H1 (cell line): ENCODE data around the gene STK32C. TPM values are rescaled to one million over a fixed set of nuclear protein-coding genes. Genes with fewer than 3 reads are reported as not detected.

Experiments
- CTCF ChIA-PET: fragments of 300-600 bp; sonication (Branson Sonifier 250); formaldehyde crosslinking; loops from one replicate; lab custom pipeline; 2021; ENCODE audit not compliant: partially characterized antibody; lab: Charles Lee
- POLR2A ChIA-PET: fragments of 300-600 bp; sonication (Branson Sonifier 250); formaldehyde crosslinking; loops from one replicate; lab custom pipeline; 2021; ENCODE audit warnings: inconsistent platforms; ENCODE audit not compliant: partially characterized antibody; lab: Charles Lee
- DNase-seq, 2 experiments: peaks; one replicate each; pipeline versions ENCODE4 v3.0.0 to v3.0.0-alpha.2; 2010 to 2022; ENCODE audit warnings: low spot score in 2 of 2, low read depth in 1 of 2, mixed read lengths in 1 of 2
- FAIRE-seq: peaks from 2 replicates; lab custom pipeline; 2011; peaks lifted over from hg19 to GRCh38; lab: Jason Lieb, UNC
- H2AFZ ChIP-seq: 2 replicates; pipeline ENCODE4 v1.8.1; 2012; ENCODE audit warnings: low read length, inconsistent platforms
- H2AK5ac ChIP-seq: 2 replicates; pipeline ENCODE4 v1.6.1; 2013; ENCODE audit warnings: low read depth, low read length
- H2BK120ac ChIP-seq: replicated peaks from 2 replicates; pipeline ENCODE3; 2013; ENCODE audit warnings: low read depth, low read length, inconsistent platforms
- H2BK12ac ChIP-seq: 2 replicates; pipeline ENCODE4 v1.6.1; 2013; ENCODE audit warnings: low read depth, low read length
- H2BK15ac ChIP-seq: 2 replicates; pipeline ENCODE4 v1.6.1; 2013; ENCODE audit warnings: low read length
- H2BK20ac ChIP-seq: 2 replicates; pipeline ENCODE4 v1.6.1; 2013; ENCODE audit warnings: low read length
- H2BK5ac ChIP-seq: 2 replicates; pipeline ENCODE4 v1.6.1; 2013; ENCODE audit warnings: low read depth, low read length
- H3K14ac ChIP-seq: 2 replicates; pipeline ENCODE4 v1.6.1; 2013; ENCODE audit warnings: inconsistent platforms; ENCODE audit not compliant: insufficient read length
- H3K18ac ChIP-seq: 2 replicates; pipeline ENCODE4 v1.6.1; 2013; ENCODE audit warnings: low read length; ENCODE audit errors: extremely low read depth
- H3K23ac ChIP-seq: 2 replicates; pipeline ENCODE4 v1.6.1; 2013; ENCODE audit warnings: inconsistent platforms; ENCODE audit not compliant: insufficient read length
- H3K23me2 ChIP-seq: 2 replicates; pipeline ENCODE4 v1.6.1; 2013; ENCODE audit warnings: low read depth, low read length
- H3K27ac ChIP-seq: 2 replicates; pipeline ENCODE4 v1.6.1; 2011; ENCODE audit warnings: low read depth, low read length, inconsistent platforms
- H3K27me3 ChIP-seq, 4 experiments: replicated peaks in 1 of 4; 1 replicate in 1 of 4; 2 replicates in 3 of 4; pipeline versions ENCODE4 v1.6.1 to v1.8.1; 2011 to 2013; ENCODE audit warnings: low read length in 3 of 4, mild to moderate bottlenecking in 3 of 4, inconsistent platforms in 2 of 4, mixed read lengths in 2 of 4, moderate library complexity in 1 of 4; ENCODE audit not compliant: control insufficient read depth in 3 of 4, insufficient read depth in 3 of 4; ENCODE audit errors: extremely low read depth in 1 of 4
- H3K36me3 ChIP-seq, 4 experiments: 2 replicates each; pipeline versions ENCODE4 v1.6.1 to v1.8.1; 2011 to 2013; ENCODE audit warnings: mild to moderate bottlenecking in 4 of 4, low read length in 3 of 4, moderate library complexity in 2 of 4, control low read depth in 1 of 4, inconsistent platforms in 1 of 4; ENCODE audit not compliant: insufficient read depth in 4 of 4, control insufficient read depth in 2 of 4
- H3K4ac ChIP-seq: replicated peaks from 2 replicates; pipeline ENCODE3; 2013; ENCODE audit warnings: low read length, low read depth, mixed read lengths, inconsistent platforms; ENCODE audit not compliant: insufficient read length
- H3K4me1 ChIP-seq, 4 experiments: replicated peaks in 1 of 4; 1 replicate in 1 of 4; 2 replicates in 3 of 4; pipeline versions ENCODE4 v1.6.1 to v1.8.1; 2011 to 2013; ENCODE audit warnings: low read length in 3 of 4, inconsistent platforms in 2 of 4, mixed read lengths in 1 of 4; ENCODE audit not compliant: insufficient read depth in 4 of 4, control insufficient read depth in 3 of 4
- H3K4me2 ChIP-seq, 2 experiments: 2 replicates each; pipeline versions ENCODE4 v1.6.1 to v1.8.1; 2011 to 2013; ENCODE audit warnings: low read depth in 2 of 2, low read length in 2 of 2, control low read depth in 1 of 2, inconsistent platforms in 1 of 2, mild to moderate bottlenecking in 1 of 2; ENCODE audit not compliant: insufficient read depth in 1 of 2
- H3K4me3 ChIP-seq, 4 experiments: fragments of 200-600, 300-600 bp in 1 of 4; sonication (generic), shearing (Covaris generic), sonication (Bioruptor Twin) in 1 of 4; 2 replicates each; pipeline versions ENCODE4 v1.5.1 to v1.8.1; 2011 to 2016; ENCODE audit warnings: low read length in 4 of 4, low read depth in 3 of 4, control low read depth in 2 of 4, inconsistent platforms in 2 of 4, mild to moderate bottlenecking in 2 of 4, mixed read lengths in 1 of 4, moderate library complexity in 1 of 4; ENCODE audit not compliant: insufficient read depth in 2 of 4; ENCODE audit errors: extremely low read depth in 1 of 4
- H3K56ac ChIP-seq: replicated peaks from 2 replicates; pipeline ENCODE3; 2013; ENCODE audit warnings: low read depth, mild to moderate bottlenecking, mixed read lengths, low read length, inconsistent platforms; ENCODE audit not compliant: insufficient read length
- H3K79me1 ChIP-seq: 2 replicates; pipeline ENCODE4 v1.6.1; 2013; ENCODE audit warnings: low read depth, low read length, control low read depth
- H3K79me2 ChIP-seq, 2 experiments: 2 replicates each; pipeline versions ENCODE4 v1.6.1 to v1.8.1; 2012 to 2013; ENCODE audit warnings: low read length in 2 of 2, mild to moderate bottlenecking in 2 of 2, inconsistent platforms in 1 of 2; ENCODE audit not compliant: insufficient read depth in 2 of 2, control insufficient read depth in 1 of 2
- H3K9ac ChIP-seq, 4 experiments: replicated peaks in 1 of 4; 1 replicate in 1 of 4; 2 replicates in 3 of 4; pipeline versions ENCODE4 v1.6.1 to v1.8.1; 2011 to 2013; ENCODE audit warnings: low read depth in 3 of 4, low read length in 3 of 4, control low read depth in 2 of 4, mild to moderate bottlenecking in 2 of 4, moderate library complexity in 2 of 4, inconsistent platforms in 1 of 4; ENCODE audit errors: extremely low read depth in 1 of 4
- H3K9me3 ChIP-seq, 2 experiments: 2 replicates each; pipeline versions ENCODE4 v1.6.1 to v1.8.1; 2012 to 2013; ENCODE audit warnings: mild to moderate bottlenecking in 2 of 2, moderate library complexity in 2 of 2, control low read depth in 1 of 2, inconsistent platforms in 1 of 2, low read depth in 1 of 2, low read length in 1 of 2, mixed read lengths in 1 of 2; ENCODE audit not compliant: insufficient read depth in 2 of 2
- H4K20me1 ChIP-seq, 2 experiments: replicated peaks in 1 of 2; 2 replicates each; pipeline versions ENCODE3 to v1.8.1; 2011 to 2013; ENCODE audit warnings: inconsistent platforms in 2 of 2, low read length in 2 of 2, mild to moderate bottlenecking in 1 of 2; ENCODE audit not compliant: insufficient read depth in 2 of 2, control insufficient read depth in 1 of 2
- H4K5ac ChIP-seq: 2 replicates; pipeline ENCODE4 v1.6.1; 2013; ENCODE audit warnings: low read length, low read depth, mixed read lengths, inconsistent platforms; ENCODE audit not compliant: insufficient read length
- H4K8ac ChIP-seq: 2 replicates; pipeline ENCODE4 v1.8.0; 2013; ENCODE audit warnings: mild to moderate bottlenecking, moderate library complexity, low read length, inconsistent platforms; ENCODE audit not compliant: insufficient read depth; ENCODE audit errors: extremely low read depth
- H4K91ac ChIP-seq: replicated peaks from 2 replicates; pipeline ENCODE3; 2013; ENCODE audit warnings: low read length, mixed read lengths, inconsistent platforms; ENCODE audit not compliant: insufficient read length
- ASH2L ChIP-seq: fragments of 200-600, 300-600 bp; sonication (generic); IDR thresholded peaks from one replicate; pipeline ENCODE4 v1.7.1; 2017; ENCODE audit warnings: low read length
- HDAC2 ChIP-seq, 2 experiments: fragments of 300-600 bp in 1 of 2; sonication (generic) in 1 of 2; IDR thresholded peaks; 2 replicates each; pipeline ENCODE4 v1.6.1; 2011 to 2012; ENCODE audit warnings: low read depth in 2 of 2, low read length in 2 of 2, mild to moderate bottlenecking in 2 of 2, moderate library complexity in 2 of 2, borderline replicate concordance in 1 of 2, inconsistent platforms in 1 of 2
- JUN ChIP-seq: IDR thresholded peaks from 2 replicates; pipeline ENCODE4 v1.6.1; 2011; ENCODE audit warnings: low read depth, mild to moderate bottlenecking, improper control_type of control experiment, low read length
- JUND ChIP-seq: IDR thresholded peaks from 2 replicates; pipeline ENCODE4 v1.6.1; 2011; ENCODE audit warnings: mild to moderate bottlenecking, improper control_type of control experiment, low read length
- KDM1A ChIP-seq: fragments of 200-600, 300-600 bp; sonication (generic); IDR thresholded peaks from 2 replicates; pipeline ENCODE4 v1.7.1; 2016; ENCODE audit warnings: mild to moderate bottlenecking, low read length, borderline replicate concordance
- NRF1 ChIP-seq: IDR thresholded peaks from 2 replicates; pipeline ENCODE4 v1.6.1; 2011; ENCODE audit warnings: mild to moderate bottlenecking, low read depth, low read length, improper control_type of control experiment
- RXRA ChIP-seq: IDR thresholded peaks from 2 replicates; pipeline ENCODE4 v1.6.1; 2011; ENCODE audit warnings: low read depth, mild to moderate bottlenecking, low read length, moderate library complexity; ENCODE audit not compliant: insufficient read depth
- SUZ12 ChIP-seq: fragments of 200-600 bp; sonication (generic); IDR thresholded peaks from 2 replicates; pipeline ENCODE4 v1.6.1; 2012; ENCODE audit warnings: mild to moderate bottlenecking, inconsistent platforms, low read length, moderate library complexity, mixed read lengths
- TBP ChIP-seq: IDR thresholded peaks from 2 replicates; pipeline ENCODE4 v1.6.1; 2011; ENCODE audit warnings: low read depth, low read length, improper control_type of control experiment
- WGBS, 2 experiments: shearing (Covaris generic) in 1 of 2; methylation state at CpG; one replicate each; pipeline versions ENCODE4 v1.1.6 to v1.1.7; 2013 to 2015; ENCODE audit warnings: low lambda C conversion rate in 2 of 2, mixed read lengths in 2 of 2, inconsistent platforms in 1 of 2, low coverage in 1 of 2, missing lambda C conversion rate in 1 of 2; ENCODE audit not compliant: insufficient replicate concordance in 2 of 2, insufficient coverage in 1 of 2, insufficient read length in 1 of 2; ENCODE audit errors: extremely low coverage in 1 of 2, missing lambda C conversion rate in 1 of 2; 5-methylcytosine and 5-hydroxymethylcytosine counted together
- polyA plus RNA-seq, 7 experiments: library from polyadenylated mRNA; depleted of rRNA in 3 of 7; stranded (reverse) in 5 of 7; unstranded in 2 of 7; fragments of >200 nt in 5 of 7; fragments of 200-250 nt in 2 of 7; gene quantifications; 1 replicate in 5 of 7; 2 replicates in 1 of 7; 4 replicates in 1 of 7; pipeline versions ENCODE4 v1.2.1 to v1.2.3, GENCODE V29; 2011 to 2013; ENCODE audit warnings: missing spikeins in 2 of 7, mixed read lengths in 2 of 7
- total RNA-seq: library from RNA; stranded (reverse); fragmentation: NEBNext Ultra II Directional; extraction: Animal tissue kit (Norgen Biotek cat#: 25700); gene quantifications from 2 replicates; pipeline ENCODE4 v1.2.1, GENCODE V29; 2021

Gene STK32C
- total and polyA plus RNA-seq, 2 of the 8 experiments (the other 6 are each of a cell fraction or from before 2014, with no cell fraction given), result 10.6 to 15.6 TPM

GRCh38 chr10:132306343-132306685 is 1.4 kb downstream of the STK32C start:
- FAIRE-seq (no peak), DNase-seq (no peak)
- no peak overlapping the region for H2BK5ac ChIP-seq
- H3K79me1 ChIP-seq, result no peaks in the 10 kb centered on the region
- H4K91ac ChIP-seq, result no peak overlapping the region
- H3K79me2 ChIP-seq, result no peaks in the 10 kb centered on the region
- peaks cover 1 to 9% (median 4%) of the 10 kb centered on the region in 4 experiments; a peak in 5 of 7 replicates for H3K4me1 ChIP-seq
- no peak overlapping the region for H3K23ac ChIP-seq
- H3K14ac ChIP-seq, result no peak overlapping the region
- CTCF ChIA-PET, result interaction anchor here (0.9 to 1.0 kb wide), 2 partner anchors 9 to 33 kb away, joined by 3 to 4 read pairs; no protein-coding TSS in a partner anchor
- WGBS, 2 experiments, result 92% methylated on average over 16 of the region's 16 CpGs; no CpG with 5 or more reads in 1 of the 2 experiments
- TF ChIP-seq NRF1 (no peak), SUZ12 (no peak), ASH2L (no peak), TBP (no peak), RXRA (no peak), KDM1A (no peak), JUND (no peak), HDAC2 (IDR thresholded peaks at IDR 0.05; ENCODE audit: borderline replicate concordance in 1 of 2, low read depth in 2 of 2, low read length in 2 of 2) (no peak), JUN (no peak)
- peaks cover 0 to 1% of the 10 kb centered on the region in 2 experiments for H4K20me1 ChIP-seq
- no peak overlapping the region for H2BK12ac ChIP-seq
- no peak overlapping the region for H3K56ac ChIP-seq
- no peak overlapping the region for H2BK15ac ChIP-seq
- H2AFZ ChIP-seq, result no peak overlapping the region
- H2BK120ac ChIP-seq, result no peak overlapping the region
- H4K8ac ChIP-seq, result no peak overlapping the region
- H2BK20ac ChIP-seq, result no peak overlapping the region
- peaks cover 13% of the 10 kb centered on the region; the same call in 1 of the 2 replicates for H3K23me2 ChIP-seq
- H2AK5ac ChIP-seq, result no peak overlapping the region
- no peak overlapping the region for H3K27ac ChIP-seq
- no peak overlapping the region for H3K4ac ChIP-seq
- no peak overlapping the region for H3K18ac ChIP-seq
- peaks cover 20 to 43% (median 38%) of the 10 kb centered on the region in 4 experiments; a peak in 6 of 7 replicates for H3K27me3 ChIP-seq
- no peak overlapping the region for H3K4me2 ChIP-seq
- peaks cover 10 to 13% of the 10 kb centered on the region in 2 experiments for H3K9me3 ChIP-seq
- H3K4me3 ChIP-seq, result peak overlapping the region in 1 of 4 experiments; percentile 66; a peak in 1 of 8 replicates
- H3K9ac ChIP-seq, result no peak overlapping the region
- H3K36me3 ChIP-seq, result no peaks in the 10 kb centered on the region
- no peak overlapping the region for H4K5ac ChIP-seq
- POLR2A ChIA-PET, result interaction anchor here (0.7 kb wide), 1 partner anchor 9 kb away, joined by 3 read pairs; no protein-coding TSS in a partner anchor
